HEK293T (cell line): ENCODE results near the gene ARMC9.

Source experiments
- CTCF ChIA-PET: fragments of 350-600 bp; formaldehyde crosslinking; extraction: SDS; loops from one replicate; lab custom pipeline; 2021; ENCODE audit warnings: antibody characterized with exemption, inconsistent platforms; lab: Yijun Ruan, JAX
- POLR2A ChIA-PET: fragments of 350-600 bp; formaldehyde crosslinking; extraction: SDS; loops from one replicate; lab custom pipeline; 2020; ENCODE audit warnings: antibody characterized with exemption, inconsistent platforms; lab: Yijun Ruan, JAX
- DNase-seq: peaks from one replicate; pipeline ENCODE4 v3.0.0; 2012; ENCODE audit warnings: mixed read lengths; ENCODE audit errors: extremely low spot score
- ARNT ChIP-seq: fragments of 450-650 bp; IDR thresholded peaks from 2 replicates; pipeline ENCODE4 v1.6.1; 2017; ENCODE audit warnings: mild to moderate bottlenecking
- BHLHE40 ChIP-seq: fragments of 450-650 bp; IDR thresholded peaks from 2 replicates; pipeline ENCODE4 v1.6.1; 2016; ENCODE audit warnings: mild to moderate bottlenecking, moderate library complexity, borderline replicate concordance
- CTBP1 ChIP-seq: fragments of 450-650 bp; IDR thresholded peaks from 2 replicates; pipeline ENCODE4 v1.6.1; 2016; ENCODE audit warnings: borderline replicate concordance
- ELF4 ChIP-seq: fragments of 450-650 bp; IDR thresholded peaks from 2 replicates; pipeline ENCODE4 v1.6.1; 2017; ENCODE audit warnings: antibody characterized with exemption
- FOXA1 ChIP-seq: fragments of 450-650 bp; IDR thresholded peaks from 2 replicates; pipeline ENCODE4 v1.6.1; 2016; ENCODE audit warnings: mild to moderate bottlenecking
- FOXK2 ChIP-seq: fragments of 450-650 bp; IDR thresholded peaks from 2 replicates; pipeline ENCODE4 v1.6.1; 2016; ENCODE audit warnings: mild to moderate bottlenecking
- FOXM1 ChIP-seq: fragments of 450-650 bp; IDR thresholded peaks from 2 replicates; pipeline ENCODE4 v1.6.1; 2017; ENCODE audit warnings: mild to moderate bottlenecking, borderline replicate concordance
- HDGF ChIP-seq: fragments of 450-650 bp; IDR thresholded peaks from 2 replicates; pipeline ENCODE4 v1.6.1; 2017; ENCODE audit warnings: antibody characterized with exemption, borderline replicate concordance
- L3MBTL2 ChIP-seq: fragments of 450-650 bp; conservative IDR thresholded peaks from 2 replicates; pipeline ENCODE4 v1.6.1; 2016; ENCODE audit warnings: mild to moderate bottlenecking
- LEF1 ChIP-seq: fragments of 450-650 bp; IDR thresholded peaks from 2 replicates; pipeline ENCODE4 v1.6.1; 2017; ENCODE audit warnings: mild to moderate bottlenecking, borderline replicate concordance
- NFRKB ChIP-seq: fragments of 450-650 bp; IDR thresholded peaks from 2 replicates; pipeline ENCODE4 v1.6.1; 2016; ENCODE audit warnings: mild to moderate bottlenecking, moderate library complexity
- SP1 ChIP-seq: fragments of 450-650 bp; IDR thresholded peaks from 2 replicates; pipeline ENCODE4 v1.6.1; 2017
- SUZ12 ChIP-seq: fragments of 450-650 bp; IDR thresholded peaks from 2 replicates; pipeline ENCODE4 v1.6.1; 2016; ENCODE audit warnings: mild to moderate bottlenecking
- TARDBP ChIP-seq: fragments of 450-650 bp; IDR thresholded peaks from 2 replicates; pipeline ENCODE4 v1.6.1; 2016
- ZNF384 ChIP-seq: fragments of 450-650 bp; IDR thresholded peaks from 2 replicates; pipeline ENCODE4 v1.6.1; 2016
- TF ChIP-seq, protein P1 (sequence below): fragments of 450-650 bp; IDR thresholded peaks from 2 replicates; pipeline ENCODE4 v1.6.1; 2016

The ARMC9 gene

DNA sequence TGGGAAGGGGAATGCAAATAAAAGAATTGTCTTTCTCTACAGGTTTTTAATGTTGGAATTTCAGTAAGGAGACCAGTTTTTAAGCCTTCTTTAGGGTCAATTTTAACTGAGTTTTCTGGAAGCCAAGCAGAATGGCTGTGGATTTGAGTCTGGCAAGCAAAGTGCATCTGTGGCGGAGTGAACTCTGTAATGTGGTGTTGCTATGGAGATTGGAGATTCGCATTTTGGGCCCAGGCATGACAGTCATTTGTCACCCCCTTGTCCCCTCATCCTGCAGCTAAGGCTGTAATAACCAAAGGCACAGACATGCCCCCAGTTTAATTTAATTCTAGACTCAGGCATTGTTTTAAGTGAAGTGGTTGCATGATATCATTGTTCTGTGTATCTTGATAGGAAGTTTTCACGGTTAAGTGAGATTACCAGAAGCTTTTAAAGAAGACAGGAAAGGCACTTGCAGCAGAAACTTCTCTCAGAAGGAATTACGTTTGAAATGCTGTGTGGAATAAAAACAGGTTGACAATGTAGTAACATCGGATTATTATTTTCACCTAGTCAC lies 30.6 kb downstream of the ARMC9 start:
- ChIA-PET CTCF (interaction anchor here (1.2 to 2.4 kb wide), 2 partner anchors 177 to 223 kb away, joined by 4 to 7 read pairs; no protein-coding TSS in a partner anchor), POLR2A (no interaction called here)
- no peak for DNase-seq
- TF ChIP-seq, protein P1, sequence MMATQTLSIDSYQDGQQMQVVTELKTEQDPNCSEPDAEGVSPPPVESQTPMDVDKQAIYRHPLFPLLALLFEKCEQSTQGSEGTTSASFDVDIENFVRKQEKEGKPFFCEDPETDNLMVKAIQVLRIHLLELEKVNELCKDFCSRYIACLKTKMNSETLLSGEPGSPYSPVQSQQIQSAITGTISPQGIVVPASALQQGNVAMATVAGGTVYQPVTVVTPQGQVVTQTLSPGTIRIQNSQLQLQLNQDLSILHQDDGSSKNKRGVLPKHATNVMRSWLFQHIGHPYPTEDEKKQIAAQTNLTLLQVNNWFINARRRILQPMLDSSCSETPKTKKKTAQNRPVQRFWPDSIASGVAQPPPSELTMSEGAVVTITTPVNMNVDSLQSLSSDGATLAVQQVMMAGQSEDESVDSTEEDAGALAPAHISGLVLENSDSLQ = no peak
- no peak for TF ChIP-seq ARNT
- no peak for TF ChIP-seq BHLHE40
- TF ChIP-seq L3MBTL2 = no peak
- TF ChIP-seq ELF4 = no peak
- no peak for TF ChIP-seq SP1
- no peak for TF ChIP-seq TARDBP
- TF ChIP-seq ZNF384 = no peak
- no peak for TF ChIP-seq FOXM1
- no peak for TF ChIP-seq HDGF
- TF ChIP-seq FOXA1 = no peak
- TF ChIP-seq NFRKB = no peak
- TF ChIP-seq CTBP1 = no peak
- no peak for TF ChIP-seq LEF1
- TF ChIP-seq SUZ12 = no peak

DNA sequence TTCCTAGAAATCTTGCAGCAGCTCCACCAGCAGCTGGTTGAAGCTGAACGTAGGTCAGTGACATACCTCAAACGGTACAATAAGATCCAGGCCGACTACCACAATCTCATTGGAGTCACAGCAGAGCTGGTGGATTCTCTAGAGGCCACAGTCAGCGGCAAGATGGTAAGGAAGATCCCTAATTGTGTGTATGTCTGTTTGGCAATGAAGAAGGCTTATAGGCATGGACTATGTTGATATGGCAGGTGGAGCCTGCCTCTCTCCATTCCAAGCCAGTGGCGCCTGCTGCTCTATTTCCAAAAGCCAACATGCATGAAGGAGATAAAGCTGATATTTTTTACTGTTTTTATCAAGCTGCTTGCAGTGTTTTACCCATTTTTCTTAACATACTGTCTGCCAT lies 36.8 kb downstream of the ARMC9 start:
- no peak for DNase-seq
- ChIA-PET POLR2A (no interaction called here), CTCF (interaction anchor here (0.6 kb wide), 1 partner anchor 131 kb away, joined by 3 read pairs; no protein-coding TSS in a partner anchor)
- TF ChIP-seq SP1 = no peak
- no peak for TF ChIP-seq CTBP1
- TF ChIP-seq SUZ12 = no peak
- TF ChIP-seq LEF1 = no peak
- TF ChIP-seq HDGF = no peak
- no peak for TF ChIP-seq L3MBTL2
- TF ChIP-seq FOXK2 = no peak
- TF ChIP-seq ELF4 = no peak
- TF ChIP-seq TARDBP = no peak
- no peak for TF ChIP-seq FOXM1

DNA sequence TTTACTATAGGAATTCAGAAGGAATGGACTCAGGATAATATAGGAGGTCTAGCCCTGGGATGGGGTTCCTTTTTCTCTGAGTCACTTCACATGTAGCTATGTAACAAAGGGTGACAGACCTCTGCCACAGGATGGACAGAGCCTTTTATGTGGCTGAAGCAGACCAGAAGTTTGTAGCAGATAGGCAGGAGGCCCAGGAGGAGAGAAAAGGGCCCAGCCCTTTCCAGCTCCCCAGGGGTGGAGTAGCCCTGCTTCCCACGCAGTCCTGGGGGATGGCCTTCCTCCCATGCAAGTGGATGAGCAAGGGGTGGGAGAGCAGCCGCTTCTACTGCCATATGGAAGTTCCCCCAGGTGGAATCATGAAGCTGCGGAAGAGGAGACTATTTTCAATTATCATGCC lies 40.3 kb downstream of the ARMC9 start:
- ChIA-PET POLR2A (interaction anchor here (2.0 kb wide), 1 partner anchor 225 kb away, joined by 7 read pairs; the partner anchor contains the start of gene NCL), CTCF (interaction anchor here (0.6 to 0.7 kb wide), 2 partner anchors 124 to 428 kb away, joined by 3 read pairs; no protein-coding TSS in a partner anchor)

DNA sequence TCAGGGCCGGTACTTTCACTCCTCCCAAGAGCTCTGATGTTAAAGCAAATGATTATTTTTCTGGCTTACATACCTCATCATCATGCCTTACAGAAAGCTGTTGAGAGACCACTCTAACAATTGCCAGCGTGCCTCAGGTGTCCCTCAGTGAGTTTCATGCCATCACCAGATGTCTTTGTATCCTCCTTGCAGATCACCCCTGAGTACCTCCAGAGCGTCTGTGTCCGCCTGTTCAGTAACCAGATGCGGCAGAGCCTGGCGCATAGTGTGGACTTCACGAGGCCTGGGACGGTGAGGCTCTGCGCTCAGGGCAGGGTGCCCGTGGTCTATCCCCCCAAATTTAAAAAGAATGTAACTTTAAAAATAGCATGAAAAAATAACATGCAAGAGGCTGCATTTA lies 41.3 kb downstream of the ARMC9 start:
- TF ChIP-seq TARDBP (no peak), ARNT (no peak), SP1 (no peak), CTBP1 (no peak), FOXA1 (no peak), NFRKB (no peak), LEF1 (no peak)
- POLR2A ChIA-PET = interaction anchor here (2.0 kb wide), 1 partner anchor 224 kb away, joined by 7 read pairs; the partner anchor contains the start of gene NCL
- DNase-seq = no peak
- CTCF ChIA-PET = interaction anchor here (0.6 to 0.8 kb wide), 2 partner anchors 12 to 43 kb away, joined by 3 to 6 read pairs; no protein-coding TSS in a partner anchor

More for the DNA sequence above, 40.3 kb downstream of the ARMC9 start:
- DNase-seq = no peak
- TF ChIP-seq FOXM1 (no peak), TARDBP (no peak), HDGF (no peak), CTBP1 (no peak), NFRKB (no peak), FOXA1 (no peak), SP1 (no peak), LEF1 (no peak), BHLHE40 (no peak), FOXK2 (no peak), ARNT (no peak), SUZ12 (no peak), L3MBTL2 (no peak), ZNF384 (no peak)
- TF ChIP-seq, protein P1 = no peak

- DNase-seq = no peak
- TF ChIP-seq LEF1 (no peak), ARNT (no peak), SP1 (no peak), ZNF384 (no peak), HDGF (no peak), FOXK2 (no peak), FOXM1 (no peak), BHLHE40 (no peak), ELF4 (no peak)
- TF ChIP-seq, protein P1 = no peak
- POLR2A ChIA-PET = interaction anchor here (0.6 kb wide), 1 partner anchor 276 kb away, joined by 3 read pairs; no protein-coding TSS in a partner anchor
- CTCF ChIA-PET = no interaction called here
Measured at GRCh38 chr2:231241755-231242507, 43.5 kb downstream of the ARMC9 start.
